Tibial artery (tissue), 4 donors: ENCODE data around the gene ASB1.
A peak's percentile ranks its signal among the peaks of the same experiment; 100 is the strongest.

ENCODE experiments used
- DNase-seq, 2 donors: peaks; one replicate each; pipeline ENCODE4 v3.0.0-alpha.2; 2019
- H3K27ac ChIP-seq, 2 donors: fragments of 200-600 bp; sonication (generic) in 1 of 2; 1 replicate in 1 of 2; 2 replicates in 1 of 2; pipeline ENCODE4 v1.5.1; 2018 to 2019; ENCODE audit warnings: mild to moderate bottlenecking in 1 of 2
- H3K27me3 ChIP-seq, 2 donors: fragments of 200-600 bp; sonication (generic) in 1 of 2; one replicate each; pipeline versions ENCODE4 v1.5.1 to v1.6.0; 2016 to 2019
- H3K36me3 ChIP-seq, 3 donors: fragments of 200-600 bp; sonication (generic) in 2 of 3; one replicate each; pipeline ENCODE4 v1.5.1; 2016 to 2019; ENCODE audit warnings: mild to moderate bottlenecking in 2 of 3
- H3K4me1 ChIP-seq, 4 donors: fragments of 200-600 bp; sonication (generic) in 2 of 4; 1 replicate in 3 of 4; 2 replicates in 1 of 4; pipeline ENCODE4 v1.5.1; 2016 to 2019
- H3K4me3 ChIP-seq, 2 donors: fragments of 200-600 bp; sonication (generic) in 1 of 2; 1 replicate in 1 of 2; 2 replicates in 1 of 2; pipeline ENCODE4 v1.5.1; 2018 to 2019; ENCODE audit warnings: mild to moderate bottlenecking in 2 of 2
- H3K9me3 ChIP-seq, 3 donors: fragments of 200-600 bp; sonication (generic) in 1 of 3; one replicate each; pipeline ENCODE4 v1.5.1; 2016 to 2019
- CTCF ChIP-seq, 2 experiments: fragments of 200-600 bp in 1 of 2; fragments of 450-650 bp in 1 of 2; IDR thresholded peaks; one replicate each; pipeline ENCODE4 v1.5.1; 2017 to 2019; ENCODE audit warnings: antibody characterized with exemption in 2 of 2, mild to moderate bottlenecking in 1 of 2, moderate library complexity in 1 of 2
- intact Hi-C: fragments of 100-400 bp; cut with DNase I; formaldehyde crosslinking; loops from one replicate; pipeline ENCODE4 v1.15.0; 2023; ENCODE audit warnings: low total_unique reads

ASB1 gene

DNA sequence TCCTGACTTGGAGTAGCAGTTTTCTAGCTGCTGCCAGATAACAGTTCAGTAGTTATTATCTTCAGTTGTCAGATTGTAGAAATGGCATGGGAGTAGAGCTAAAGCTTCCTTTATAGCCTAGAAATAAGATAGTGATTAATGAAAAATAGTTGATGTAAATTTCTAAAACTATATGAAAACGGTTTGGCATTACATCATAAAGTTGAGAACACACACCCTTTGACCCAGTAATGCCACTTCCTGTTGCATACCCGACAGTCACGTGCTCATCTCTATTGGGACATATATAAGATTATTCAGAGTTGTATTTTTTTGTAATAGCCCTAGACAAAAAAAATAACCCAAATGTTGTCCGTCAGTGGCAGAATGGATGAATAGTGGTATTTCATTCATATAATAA lies 39.4 kb upstream of the ASB1 start:
- peaks cover 0 to 7% (median 4%) of the 10 kb centered on the region in 4 donors for H3K4me1 ChIP-seq
- DNase-seq, result no peak

DNA sequence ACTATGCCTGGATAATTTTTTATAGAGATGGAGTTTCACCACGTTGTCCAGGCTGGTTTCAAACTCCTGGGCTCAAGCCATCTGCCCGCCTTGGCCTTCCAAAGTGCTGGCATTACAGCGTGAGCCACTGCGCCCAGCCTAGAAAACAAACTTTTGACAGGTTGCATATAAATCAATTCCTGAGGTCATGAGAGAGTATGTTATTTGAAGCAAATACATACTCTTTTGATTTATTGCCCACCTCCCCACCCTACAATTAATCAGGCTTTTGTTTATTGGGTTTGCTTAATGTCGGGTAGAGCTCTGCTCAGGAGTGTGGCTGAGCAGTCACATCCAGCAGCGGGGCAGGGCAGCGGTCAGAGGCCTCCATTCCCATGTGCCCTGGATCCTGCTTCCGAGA lies 37.9 kb upstream of the ASB1 start:
- no peak overlapping the region for H3K27ac ChIP-seq
- H3K9me3 ChIP-seq, result no peaks in the 10 kb centered on the region
- H3K36me3 ChIP-seq, result no peaks in the 10 kb centered on the region
- no peaks in the 10 kb centered on the region for H3K27me3 ChIP-seq
- intact Hi-C loops, result no loop called here
- no peak overlapping the region for H3K4me3 ChIP-seq
- H3K4me1 ChIP-seq, result peaks cover 0 to 7% (median 4%) of the 10 kb centered on the region in 4 donors
- no peak for DNase-seq
- no peak for TF ChIP-seq CTCF (IDR thresholded peaks at IDR 0.05)

More for the DNA sequence above, 39.4 kb upstream of the ASB1 start:
- no peaks in the 10 kb centered on the region for H3K9me3 ChIP-seq
- no peak overlapping the region for H3K27ac ChIP-seq
- H3K4me3 ChIP-seq, result no peak overlapping the region
- H3K27me3 ChIP-seq, result no peaks in the 10 kb centered on the region
- H3K36me3 ChIP-seq, result peaks cover 0 to 7% (median 3%) of the 10 kb centered on the region in 3 donors
- intact Hi-C loops, result no loop called here
- no peak for TF ChIP-seq CTCF (IDR thresholded peaks at IDR 0.05)

DNA sequence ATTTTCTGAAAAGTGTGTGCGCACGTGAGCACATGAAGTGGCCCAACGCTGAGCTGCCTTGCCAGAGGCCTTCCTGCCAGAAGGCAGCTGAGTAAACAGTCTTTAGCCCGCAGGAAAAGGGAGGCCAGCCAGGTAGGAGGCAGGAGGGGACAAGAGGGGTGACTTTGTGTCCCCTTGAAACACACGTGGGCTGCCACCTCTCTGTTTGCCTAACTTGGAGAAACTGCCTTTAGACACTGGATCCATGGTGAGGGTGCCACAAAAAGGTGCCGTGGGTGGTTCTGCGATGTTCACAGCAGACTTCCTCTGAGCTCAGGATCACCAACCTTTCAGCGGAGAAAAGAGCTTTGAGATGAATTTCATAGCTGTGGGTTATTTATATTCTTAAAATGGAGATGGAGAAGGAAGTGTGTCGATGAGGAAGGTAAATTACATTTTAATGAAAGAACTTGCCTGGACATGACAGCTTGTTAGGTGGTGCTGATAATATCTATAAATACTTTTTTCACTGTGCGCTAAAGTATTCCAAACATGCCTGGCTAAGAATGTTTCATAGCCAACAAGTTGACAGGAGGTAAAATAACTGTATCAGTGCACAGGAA lies 36.6 kb upstream of the ASB1 start:
- Histone ChIP-seq H3K36me3 (no peaks in the 10 kb centered on the region), H3K27ac (peak overlapping the region in 1 of 2 donors; percentile 13), H3K9me3 (no peaks in the 10 kb centered on the region), H3K4me1 (peaks cover 0 to 7% (median 4%) of the 10 kb centered on the region in 4 donors), H3K4me3 (no peak overlapping the region), H3K27me3 (no peaks in the 10 kb centered on the region)
- intact Hi-C loops, result no loop called here
- TF ChIP-seq CTCF (IDR thresholded peaks at IDR 0.05), result no peak
- DNase-seq, result no peak

DNA sequence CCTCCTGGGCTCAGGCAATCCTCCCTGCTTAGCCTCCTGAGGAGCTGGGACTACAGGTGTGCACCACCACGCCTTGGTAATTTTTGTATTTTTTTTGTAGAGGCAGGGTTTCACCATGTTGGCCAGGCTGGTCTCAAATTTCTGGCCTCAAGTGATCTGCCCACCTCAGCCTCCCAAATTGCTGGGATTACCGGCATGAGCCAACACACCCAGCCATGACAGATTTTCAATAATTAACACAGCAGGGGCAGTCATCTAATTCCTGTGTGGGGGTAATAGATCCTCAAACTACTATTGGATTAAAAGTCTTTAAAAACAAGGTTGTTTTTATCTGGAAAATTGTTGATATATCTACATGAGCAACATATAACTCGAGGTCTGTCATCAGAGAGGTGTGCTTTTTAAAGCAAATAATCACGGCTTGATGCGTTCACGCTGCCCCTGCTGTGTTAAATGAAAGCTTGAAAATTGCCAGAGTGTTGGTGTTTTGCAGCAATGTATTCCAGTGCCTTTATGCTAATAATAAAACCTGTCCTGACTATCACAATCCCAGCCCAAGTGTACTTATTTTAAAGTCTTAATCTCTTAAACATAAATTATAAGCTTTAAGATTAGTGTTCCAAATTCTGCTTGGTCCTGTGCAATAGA lies 35.6 kb upstream of the ASB1 start:
- Histone ChIP-seq H3K36me3 (no peaks in the 10 kb centered on the region), H3K27ac (no peak overlapping the region), H3K27me3 (no peaks in the 10 kb centered on the region), H3K4me1 (peaks cover 0 to 7% (median 4%) of the 10 kb centered on the region in 4 donors), H3K9me3 (no peaks in the 10 kb centered on the region), H3K4me3 (no peak overlapping the region)
- no peak for TF ChIP-seq CTCF (IDR thresholded peaks at IDR 0.05)
- intact Hi-C loops, result no loop called here
- DNase-seq, result no peak

- no peaks in the 10 kb centered on the region for H3K9me3 ChIP-seq
- H3K27ac ChIP-seq, result no peak overlapping the region
- DNase-seq, result no peak
- no peaks in the 10 kb centered on the region for H3K4me1 ChIP-seq
- no peak for TF ChIP-seq CTCF (IDR thresholded peaks at IDR 0.05)
- H3K27me3 ChIP-seq, result no peaks in the 10 kb centered on the region
- intact Hi-C loops, result no loop called here
- no peak overlapping the region for H3K4me3 ChIP-seq
- peaks cover 15 to 21% (median 20%) of the 10 kb centered on the region in 3 donors for H3K36me3 ChIP-seq
Observed at GRCh38 chr2:238396663-238397062, 30.1 kb upstream of the ASB1 start.
